Neural crest cell (in vitro differentiated cells): ENCODE data around the gene ZNF789. TPM values are rescaled to one million over a fixed set of nuclear protein-coding genes. Genes with fewer than 3 reads are reported as not detected.
"Not testable (repeated sequence)": the region's sequence is repeated elsewhere in the genome, so short reads cannot be mapped to it uniquely, and the experiment has no call there.

Experiments
- DNase-seq: peaks from one replicate; pipeline ENCODE4 v3.0.0; 2021; ENCODE audit warnings: low read depth, mixed read lengths, low spot score
- H3K27ac Mint-ChIP-seq: one replicate; pipeline ENCODE4 v1.8.0; 2021; ENCODE audit warnings: mild to moderate bottlenecking, mixed read lengths; ENCODE audit not compliant: unreplicated experiment
- H3K27me3 Mint-ChIP-seq: 2 replicates; pipeline ENCODE4 v1.8.0; 2021; ENCODE audit warnings: low read depth, mild to moderate bottlenecking, mixed read lengths
- H3K36me3 Mint-ChIP-seq: 2 replicates; pipeline ENCODE4 v1.8.0; 2021; ENCODE audit warnings: low read depth, mild to moderate bottlenecking, mixed read lengths
- H3K4me1 Mint-ChIP-seq: 2 replicates; pipeline ENCODE4 v1.8.0; 2021; ENCODE audit warnings: mixed read lengths
- H3K4me3 Mint-ChIP-seq: one replicate; pipeline ENCODE4 v1.8.0; 2021; ENCODE audit warnings: mild to moderate bottlenecking, mixed read lengths
- H3K9me3 Mint-ChIP-seq: 2 replicates; pipeline ENCODE4 v1.8.0; 2021; ENCODE audit warnings: mixed read lengths
- CTCF ChIP-seq: fragments of 200-600 bp; sonication (generic); conservative IDR thresholded peaks from 2 replicates; pipeline ENCODE4 v1.5.0; 2021; ENCODE audit warnings: antibody characterized with exemption, mild to moderate bottlenecking
- long read RNA-seq: library from polyadenylated mRNA; unstranded; transcript quantifications from one replicate; pipeline ENCODE4 v2.0.0, GENCODE V29; 2020
- total RNA-seq: library from RNA; stranded (reverse); gene quantifications from 2 replicates; pipeline ENCODE4 v1.2.1, GENCODE V29; 2021

Gene ZNF789
- 25.6 and 27.8 TPM in 2 replicates for total RNA-seq
- long read RNA-seq, partial matches to known transcripts, result 0 of 27 reads
- long read RNA-seq, other reads (novel, unspliced or antisense), result 23 of 27 reads

- Mint-ChIP-seq H3K9me3 (no peaks in the 10 kb centered on the region), H3K27me3 (peaks cover 18% of the 10 kb centered on the region)
These were observed at the start of gene ZNF789 for GRCh38 chr7:99472561-99473314. TSS of gene ZNF789 (plus strand) at chr7:99472890. CDS start at chr7:99476457, 3,567 bp downstream.

GRCh38 chr7:99424932-99425730 is 47.6 kb upstream of the ZNF789 start:
- peaks cover 5% of the 10 kb centered on the region for H3K36me3 Mint-ChIP-seq
- DNase-seq, result no peak
- no peak overlapping the region for H3K27ac Mint-ChIP-seq
- no peak overlapping the region for H3K4me3 Mint-ChIP-seq
- TF ChIP-seq CTCF, result no peak
- H3K4me1 Mint-ChIP-seq, result no peaks in the 10 kb centered on the region
- no peaks in the 10 kb centered on the region for H3K9me3 Mint-ChIP-seq
- no peaks in the 10 kb centered on the region for H3K27me3 Mint-ChIP-seq

More at GRCh38 chr7:99472561-99473314, at the start of gene ZNF789:
- peak within 1 kb of the TSS; percentile 97 for H3K4me3 Mint-ChIP-seq
- peaks cover 19% of the 10 kb centered on the region for H3K4me1 Mint-ChIP-seq
- peak; percentile 95 for DNase-seq
- no peak for TF ChIP-seq CTCF
- peak within 1 kb of the TSS; percentile 93 for H3K27ac Mint-ChIP-seq
- no peaks in the 10 kb centered on the region for H3K36me3 Mint-ChIP-seq

GRCh38 chr7:99428972-99429566 is 43.6 kb upstream of the ZNF789 start:
- no peak overlapping the region for H3K27ac Mint-ChIP-seq
- H3K36me3 Mint-ChIP-seq, result peaks cover 7% of the 10 kb centered on the region
- H3K4me3 Mint-ChIP-seq, result no peak overlapping the region
- no peak for DNase-seq
- TF ChIP-seq CTCF, result no peak
- H3K4me1 Mint-ChIP-seq, result no peaks in the 10 kb centered on the region
- H3K9me3 Mint-ChIP-seq, result no peaks in the 10 kb centered on the region
- no peaks in the 10 kb centered on the region for H3K27me3 Mint-ChIP-seq

- Mint-ChIP-seq H3K27ac (no peak overlapping the region), H3K27me3 (no peaks in the 10 kb centered on the region), H3K4me3 (no peak overlapping the region), H3K9me3 (no peaks in the 10 kb centered on the region), H3K36me3 (peaks cover 7% of the 10 kb centered on the region), H3K4me1 (no peaks in the 10 kb centered on the region)
- no peak for TF ChIP-seq CTCF
- DNase-seq, result no peak
These were observed 42.9 kb upstream of the ZNF789 start for GRCh38 chr7:99429756-99430155.

- not testable (repeated sequence) for H3K27me3 Mint-ChIP-seq, H3K4me1 Mint-ChIP-seq, DNase-seq, H3K36me3 Mint-ChIP-seq, H3K4me3 Mint-ChIP-seq, H3K9me3 Mint-ChIP-seq
- H3K27ac Mint-ChIP-seq, result peak overlapping the region; percentile 62
These were observed 40.7 kb upstream of the ZNF789 start for GRCh38 chr7:99431756-99432540.
